Skeletal muscle tissue (tissue), 4 donors: Measurements from ENCODE around the gene EGFL7. TPM values are rescaled to one million over a fixed set of nuclear protein-coding genes. Genes with fewer than 3 reads are reported as not detected.
"Not testable (repeated sequence)": the region's sequence is repeated elsewhere in the genome, so short reads cannot be mapped to it uniquely, and the experiment has no call there.

Source experiments
- H3K27ac ChIP-seq: one replicate; pipeline ENCODE4 v1.7.0; 2013; ENCODE audit warnings: mild to moderate bottlenecking, low read depth, low read length, inconsistent platforms
- H3K27me3 ChIP-seq, 3 donors: one replicate each; pipeline ENCODE4 v1.7.0; 2013; ENCODE audit warnings: low read length in 3 of 3; ENCODE audit not compliant: control insufficient read depth in 3 of 3, insufficient read depth in 3 of 3
- H3K36me3 ChIP-seq, 3 donors: one replicate each; pipeline ENCODE4 v1.7.0; 2013; ENCODE audit warnings: low read length in 3 of 3; ENCODE audit not compliant: control insufficient read depth in 3 of 3, insufficient read depth in 3 of 3
- H3K4me1 ChIP-seq, 3 donors: one replicate each; pipeline ENCODE4 v1.7.0; 2013; ENCODE audit warnings: low read length in 3 of 3, mild to moderate bottlenecking in 3 of 3; ENCODE audit not compliant: control insufficient read depth in 3 of 3, insufficient read depth in 3 of 3
- H3K4me3 ChIP-seq, 3 donors: one replicate each; pipeline ENCODE4 v1.7.0; 2013; ENCODE audit warnings: low read length in 3 of 3
- H3K9ac ChIP-seq, 3 donors: one replicate each; pipeline ENCODE4 v1.7.0; 2013; ENCODE audit warnings: low read length in 3 of 3, mild to moderate bottlenecking in 3 of 3, moderate library complexity in 2 of 3, low read depth in 1 of 3
- H3K9me3 ChIP-seq, 3 donors: one replicate each; pipeline ENCODE4 v1.7.0; 2013; ENCODE audit warnings: low read length in 3 of 3; ENCODE audit not compliant: control insufficient read depth in 3 of 3
- total RNA-seq: library from RNA; depleted of rRNA; stranded (reverse); fragments of >200 nt; gene quantifications from one replicate; pipeline ENCODE4 v1.2.3, GENCODE V29; 2014
- donor health status: Osteomylitis.

The EGFL7 gene
- total RNA-seq, 1 donor from 2014 or later, result 51.7 TPM

DNA sequence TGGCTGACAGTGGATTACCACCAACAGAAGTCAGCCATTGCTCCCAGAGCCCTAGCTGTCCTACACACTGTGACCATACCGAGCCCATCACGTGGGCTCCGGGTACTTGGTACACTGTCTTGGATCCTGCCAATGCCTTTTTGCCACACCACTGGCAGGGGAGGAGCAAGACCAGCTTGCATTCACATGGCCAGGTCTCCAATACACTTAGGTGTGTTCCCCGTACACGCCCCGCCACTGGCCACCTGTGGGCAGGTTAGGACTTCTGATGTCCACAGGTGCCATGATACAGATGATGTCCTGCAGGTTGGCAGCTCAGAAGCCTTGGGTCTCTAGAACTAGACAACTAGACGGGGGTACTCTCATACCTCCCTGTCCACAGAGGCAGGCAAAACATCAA is 44.3 kb downstream of the EGFL7 start:
- H3K9ac ChIP-seq, result no peak overlapping the region
- H3K36me3 ChIP-seq, result no peaks in the 10 kb centered on the region
- H3K27me3 ChIP-seq, result peaks cover 9 to 21% (median 18%) of the 10 kb centered on the region in 3 donors
- peaks cover 4 to 5% (median 5%) of the 10 kb centered on the region in 3 donors for H3K4me1 ChIP-seq
- H3K27ac ChIP-seq, result no peak overlapping the region
- no peak overlapping the region for H3K4me3 ChIP-seq
- no peaks in the 10 kb centered on the region for H3K9me3 ChIP-seq

DNA sequence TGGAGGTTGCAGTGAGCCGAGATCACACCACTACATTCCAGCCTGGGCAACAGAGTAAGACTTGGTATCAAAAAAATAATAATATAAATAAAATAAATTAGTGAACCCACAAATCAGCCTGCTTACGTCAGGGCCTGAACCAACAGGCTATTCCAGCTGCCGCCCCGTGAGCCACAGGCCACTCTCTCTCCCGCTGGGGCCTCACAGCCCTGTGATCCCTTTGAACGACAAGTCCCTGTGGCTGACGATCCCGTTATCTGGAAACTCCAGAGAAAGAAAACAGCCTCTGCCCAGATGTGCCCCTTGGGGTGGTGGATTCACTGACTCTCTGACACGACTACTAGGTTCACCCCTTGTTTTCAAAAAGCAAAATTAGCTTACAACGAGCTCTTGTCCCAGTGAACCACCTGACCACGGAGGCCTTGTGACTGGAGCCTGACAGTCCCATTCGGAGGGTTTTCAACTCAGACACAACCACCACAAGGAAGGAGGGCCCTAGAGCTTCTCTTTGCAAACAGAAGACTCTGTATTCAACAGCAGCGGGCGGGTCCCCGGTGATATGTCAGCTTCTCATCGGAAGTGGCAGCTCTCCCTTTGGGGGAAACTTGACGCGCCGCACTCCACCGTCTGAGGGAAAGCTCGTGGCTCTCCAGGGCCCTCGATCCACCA is 45.3 kb downstream of the EGFL7 start:
- no peaks in the 10 kb centered on the region for H3K9me3 ChIP-seq
- no peak overlapping the region for H3K9ac ChIP-seq
- H3K4me1 ChIP-seq, result peaks cover 4 to 6% (median 5%) of the 10 kb centered on the region in 3 donors
- H3K27ac ChIP-seq, result no peak overlapping the region
- no peak overlapping the region for H3K4me3 ChIP-seq
- peaks cover 13 to 22% (median 20%) of the 10 kb centered on the region in 3 donors for H3K27me3 ChIP-seq
- H3K36me3 ChIP-seq, result no peaks in the 10 kb centered on the region

DNA sequence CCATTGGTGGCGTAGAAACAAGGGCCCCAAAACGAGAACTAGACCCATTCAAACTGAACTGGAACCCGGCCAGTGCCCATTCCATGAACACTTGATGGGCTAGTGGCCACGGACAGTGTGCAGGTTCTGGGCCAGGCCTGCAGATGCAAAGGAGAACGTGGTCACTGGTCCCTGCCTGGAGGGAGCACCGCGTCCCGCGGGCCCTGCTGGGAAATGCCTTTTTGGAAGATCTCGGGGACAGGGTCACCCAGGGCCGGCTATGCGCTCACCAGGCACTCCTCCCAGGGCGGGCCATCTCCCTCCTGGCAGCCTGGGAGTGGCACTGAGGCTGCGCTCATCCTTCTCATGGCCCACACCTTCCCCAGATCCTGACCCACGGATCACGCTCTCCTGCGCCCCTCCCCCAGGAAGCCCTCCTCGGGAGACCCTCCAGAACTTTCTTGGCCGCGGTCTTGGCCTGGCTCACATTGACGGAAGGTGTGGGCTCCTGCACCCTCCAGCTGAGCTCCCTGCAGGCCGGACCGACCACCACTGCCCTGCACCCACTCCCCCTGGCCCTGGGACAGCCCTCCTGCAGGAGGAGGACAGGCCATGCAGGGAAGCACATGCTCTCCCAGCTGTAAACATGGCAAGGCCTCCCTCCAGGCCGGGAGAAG is 46.9 kb downstream of the EGFL7 start:
- Histone ChIP-seq H3K36me3 (no peaks in the 10 kb centered on the region), H3K27ac (no peak overlapping the region), H3K4me1 (peaks cover 5 to 18% (median 16%) of the 10 kb centered on the region in 3 donors), H3K4me3 (no peak overlapping the region), H3K9me3 (no peaks in the 10 kb centered on the region), H3K27me3 (peaks cover 27 to 38% (median 36%) of the 10 kb centered on the region in 3 donors), H3K9ac (no peak overlapping the region)

DNA sequence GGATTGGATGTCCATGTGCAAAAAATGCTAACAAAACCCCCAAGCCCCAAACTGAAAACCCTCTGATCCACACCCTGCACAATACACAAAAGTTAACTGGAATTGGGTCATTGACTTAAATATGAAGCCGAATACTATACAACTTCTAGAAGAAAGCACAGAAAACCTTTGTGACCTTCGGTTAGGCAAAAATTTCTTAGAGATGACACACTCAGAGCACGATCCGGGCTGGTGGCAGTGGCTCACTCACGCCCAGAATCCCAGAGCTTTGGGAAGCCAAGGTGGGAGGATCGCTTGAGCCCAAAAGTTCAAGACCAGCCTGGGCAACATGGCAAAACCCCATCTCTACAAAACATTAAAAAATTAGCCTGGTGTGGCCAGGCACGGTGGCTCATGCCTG is 47.8 kb downstream of the EGFL7 start:
- Histone ChIP-seq H3K9me3 (no peaks in the 10 kb centered on the region), H3K36me3 (no peaks in the 10 kb centered on the region), H3K4me3 (no peak overlapping the region), H3K27me3 (peaks cover 34 to 41% (median 40%) of the 10 kb centered on the region in 3 donors), H3K9ac (no peak overlapping the region), H3K27ac (no peak overlapping the region), H3K4me1 (peaks cover 9 to 24% (median 23%) of the 10 kb centered on the region in 3 donors)

DNA sequence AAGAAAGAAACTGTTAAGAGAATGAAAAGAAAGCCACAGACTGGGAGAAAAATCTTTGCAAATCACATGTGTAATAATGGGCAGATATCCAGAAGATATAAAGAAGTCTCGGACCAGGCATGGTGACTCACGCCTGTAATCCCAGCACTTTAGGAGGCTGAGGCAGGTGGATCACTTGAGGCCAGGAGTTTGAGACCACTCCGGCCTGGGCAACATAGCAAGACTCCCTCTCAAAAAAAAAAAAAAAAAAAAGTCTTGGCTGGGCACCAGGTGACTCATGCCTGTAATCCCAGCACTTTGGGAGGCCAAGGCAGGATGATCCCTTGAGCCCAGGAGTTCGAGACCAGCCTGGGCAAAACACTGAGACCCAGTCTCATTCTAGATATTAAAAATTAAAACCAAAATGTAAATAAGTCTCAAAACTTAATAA is 48.5 kb downstream of the EGFL7 start:
- H3K27ac ChIP-seq, H3K4me3 ChIP-seq: not testable (repeated sequence)
- H3K27me3 ChIP-seq, result peaks cover 38 to 45% (median 44%) of the 10 kb centered on the region in 3 donors

DNA sequence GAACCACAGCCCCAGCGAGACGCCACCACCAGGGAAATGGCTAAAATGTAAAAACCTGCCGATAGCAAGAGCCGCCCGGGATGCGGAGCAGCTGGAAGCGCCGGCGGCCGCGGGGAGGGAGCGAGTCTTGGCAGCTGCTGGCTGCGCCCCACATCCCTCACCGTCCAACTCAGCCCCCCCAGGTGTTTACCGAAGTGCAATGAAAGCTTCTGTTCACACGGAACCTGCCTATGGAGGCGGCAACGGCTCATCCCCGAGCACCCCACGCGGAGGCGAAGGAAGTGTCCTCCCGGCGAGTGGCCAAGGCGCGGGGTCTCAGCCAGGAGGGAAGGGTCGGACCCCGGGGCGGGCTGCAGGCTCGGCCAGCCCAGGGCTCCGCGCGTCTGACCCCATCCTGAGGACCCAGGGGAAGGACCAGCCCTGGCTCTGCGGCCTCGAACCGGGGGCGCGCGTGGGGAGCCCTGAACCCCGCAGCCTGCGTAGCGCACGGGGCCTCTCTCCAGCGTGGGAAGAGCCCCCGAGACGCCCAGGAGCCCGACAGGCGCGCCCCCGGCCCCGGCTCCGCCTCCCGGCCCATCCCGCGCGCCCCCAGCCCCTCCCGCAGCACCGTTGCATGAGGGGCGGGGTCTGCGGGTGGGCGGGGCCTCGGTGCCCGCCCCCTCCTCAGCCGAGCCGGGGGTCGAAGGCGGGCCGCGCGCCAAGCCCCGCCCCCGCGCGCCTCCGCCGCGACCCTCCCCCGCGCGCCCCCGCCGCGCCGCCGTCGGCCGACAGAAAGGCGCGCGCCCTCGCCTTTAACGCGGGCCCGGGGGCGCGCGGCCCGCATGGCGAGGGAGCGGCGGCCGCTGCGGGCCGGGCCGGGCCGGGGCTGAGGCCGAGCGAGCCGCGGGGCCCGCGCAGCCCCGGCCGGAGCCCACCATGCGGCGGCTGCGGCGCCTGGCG is 49.3 kb downstream of the EGFL7 start, which contains the start of gene DIPK1B:
Gene DIPK1B (plus strand): TSS at position 822 of the 939 bp plus-strand sequence. CDS start 94 bp downstream, at position 916.
- no peaks in the 10 kb centered on the region for H3K36me3 ChIP-seq
- H3K9me3 ChIP-seq, result no peaks in the 10 kb centered on the region
- peaks cover 9 to 27% (median 23%) of the 10 kb centered on the region in 3 donors for H3K4me1 ChIP-seq
- H3K4me3 ChIP-seq, result peak within 1 kb of the TSS in 2 of 3 donors; percentile 13 to 14
- peak within 1 kb of the TSS in 1 of 3 donors; percentile 25 for H3K9ac ChIP-seq
- H3K27ac ChIP-seq, result no peak within 1 kb of the TSS
- peaks cover 41 to 44% (median 43%) of the 10 kb centered on the region in 3 donors for H3K27me3 ChIP-seq

More for the DNA sequence above, 48.5 kb downstream of the EGFL7 start:
- H3K4me1 ChIP-seq, result peaks cover 9 to 27% (median 23%) of the 10 kb centered on the region in 3 donors
- not testable (repeated sequence) for H3K9ac ChIP-seq, H3K36me3 ChIP-seq, H3K9me3 ChIP-seq

DNA sequence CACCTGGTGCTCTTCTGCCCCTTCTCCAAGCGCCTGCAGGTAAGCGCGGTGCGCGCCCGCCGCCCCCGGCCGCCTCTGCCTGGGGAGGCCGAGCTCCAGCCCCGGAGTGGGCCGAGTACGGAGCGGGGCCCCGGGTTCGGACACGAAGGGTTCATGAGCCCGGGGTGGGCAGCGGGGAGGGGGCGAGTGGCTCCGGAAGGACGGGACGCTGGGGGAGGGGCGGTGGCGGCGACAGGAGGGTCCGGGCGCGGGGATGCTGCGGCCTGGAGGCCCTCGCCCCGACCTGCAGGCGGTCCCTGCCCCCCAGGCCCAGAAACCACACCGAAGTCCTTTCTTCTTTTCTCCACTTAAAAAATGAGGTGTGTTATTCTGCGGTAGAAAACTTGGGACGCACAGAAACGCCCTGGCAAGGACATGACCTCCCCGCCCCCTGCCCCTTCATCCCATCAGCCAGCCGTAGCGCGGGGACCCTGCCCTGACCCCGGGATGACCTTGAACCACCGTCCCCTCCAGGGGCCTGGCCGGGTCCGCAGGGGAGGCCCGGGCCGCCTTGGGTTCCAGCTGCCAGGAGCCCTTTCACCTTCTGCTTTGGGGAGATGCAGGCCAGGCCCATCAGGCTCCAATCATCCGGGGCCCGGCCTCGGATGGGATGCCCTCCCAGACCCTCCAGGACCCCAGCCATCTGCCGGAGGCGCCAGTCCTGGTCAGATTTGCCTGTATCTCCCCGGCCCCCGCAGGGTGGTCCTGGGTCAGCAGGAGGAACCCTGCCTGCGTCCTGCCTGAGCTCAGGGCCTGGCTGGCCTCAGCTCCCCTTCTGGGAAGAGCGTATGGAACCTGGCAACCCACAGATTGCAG is 50.2 kb downstream of the EGFL7 start:
- Histone ChIP-seq H3K4me3 (peak overlapping the region in 2 of 3 donors; percentile 13 to 14), H3K36me3 (no peaks in the 10 kb centered on the region), H3K27me3 (peaks cover 41 to 43% (median 41%) of the 10 kb centered on the region in 3 donors), H3K9ac (peak overlapping the region in 1 of 3 donors; percentile 25), H3K27ac (no peak overlapping the region), H3K9me3 (no peaks in the 10 kb centered on the region), H3K4me1 (peaks cover 9 to 27% (median 23%) of the 10 kb centered on the region in 3 donors)

DNA sequence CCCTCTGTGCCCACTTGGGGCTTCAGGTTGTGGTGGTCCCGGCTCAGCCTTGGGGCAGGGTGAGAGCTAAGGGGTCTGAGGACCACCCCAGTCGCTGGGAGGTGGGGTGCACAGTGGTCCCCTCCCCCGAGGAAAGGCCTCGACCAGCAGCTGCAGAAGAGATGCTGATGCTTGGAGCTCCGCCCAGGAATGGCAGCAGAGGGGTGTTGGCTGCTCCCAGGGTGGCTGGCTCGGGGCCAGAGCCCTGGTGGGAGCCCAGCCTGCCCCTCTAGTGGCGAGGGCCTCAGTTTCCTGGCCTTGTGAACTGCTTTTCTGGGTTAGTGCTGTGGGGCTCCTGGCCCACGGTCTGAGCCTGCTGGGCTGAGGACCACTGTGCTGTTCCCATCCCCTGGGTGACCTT is 50.8 kb downstream of the EGFL7 start:
- H3K4me1 ChIP-seq, result peaks cover 9 to 27% (median 23%) of the 10 kb centered on the region in 3 donors
- peak overlapping the region in 2 of 3 donors; percentile 13 to 14 for H3K4me3 ChIP-seq
- peaks cover 41 to 43% (median 41%) of the 10 kb centered on the region in 3 donors for H3K27me3 ChIP-seq
- no peaks in the 10 kb centered on the region for H3K36me3 ChIP-seq
- H3K9me3 ChIP-seq, result no peaks in the 10 kb centered on the region
- H3K27ac ChIP-seq, result no peak overlapping the region
- H3K9ac ChIP-seq, result peak overlapping the region in 1 of 3 donors; percentile 45
